H1 (cell line): ENCODE data around the gene RCAN2. TPM values are rescaled to one million over a fixed set of nuclear protein-coding genes. Genes with fewer than 3 reads are reported as not detected.

ENCODE experiments used
- EZH2 ChIP-seq: fragments of 200-600 bp; sonication (generic); IDR thresholded peaks from 2 replicates; pipeline ENCODE4 v1.7.1; 2012; ENCODE audit warnings: low read depth, mild to moderate bottlenecking, moderate library complexity, low read length, inconsistent platforms; ENCODE audit not compliant: severe bottlenecking
- SAP30 ChIP-seq: fragments of 300-600 bp; sonication (generic); IDR thresholded peaks from 2 replicates; pipeline ENCODE4 v1.7.1; 2012; ENCODE audit warnings: low read length, moderate library complexity, mild to moderate bottlenecking, inconsistent platforms; ENCODE audit not compliant: insufficient read depth, insufficient replicate concordance
- SIX5 ChIP-seq: IDR thresholded peaks from 2 replicates; pipeline ENCODE4 v1.6.1; 2011; ENCODE audit warnings: mild to moderate bottlenecking, low read depth, low read length
- polyA plus RNA-seq, 7 experiments: library from polyadenylated mRNA; depleted of rRNA in 3 of 7; stranded (reverse) in 5 of 7; unstranded in 2 of 7; fragments of >200 nt in 5 of 7; fragments of 200-250 nt in 2 of 7; gene quantifications; 1 replicate in 5 of 7; 2 replicates in 1 of 7; 4 replicates in 1 of 7; pipeline versions ENCODE4 v1.2.1 to v1.2.3, GENCODE V29; 2011 to 2013; ENCODE audit warnings: missing spikeins in 2 of 7, mixed read lengths in 2 of 7
- total RNA-seq: library from RNA; stranded (reverse); fragmentation: NEBNext Ultra II Directional; extraction: Animal tissue kit (Norgen Biotek cat#: 25700); gene quantifications from 2 replicates; pipeline ENCODE4 v1.2.1, GENCODE V29; 2021

Gene RCAN2
- total and polyA plus RNA-seq, 2 of the 8 experiments (the other 6 are each of a cell fraction or from before 2014, with no cell fraction given), result 5.0 to 8.5 TPM

DNA sequence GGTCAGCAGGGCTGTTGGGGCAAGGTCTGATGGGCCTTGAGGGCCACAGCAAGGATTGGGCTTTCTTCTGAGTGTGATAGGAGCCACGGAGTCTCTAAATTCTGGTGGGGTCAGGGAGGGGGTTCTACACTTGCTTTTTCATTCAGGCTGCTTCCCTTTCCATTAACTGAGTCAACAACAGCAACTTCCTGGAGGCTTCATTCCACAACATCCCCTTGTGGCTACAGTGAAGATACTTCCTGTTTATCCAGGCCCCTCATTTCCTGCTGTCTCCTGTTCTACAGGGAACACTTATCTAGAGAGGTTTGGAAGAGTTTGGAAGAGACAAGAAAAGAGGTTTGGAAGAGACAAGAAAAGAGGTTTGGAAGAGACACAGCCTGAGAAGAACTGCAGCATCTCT is 175.7 kb downstream of the RCAN2 start (continued):
- TF ChIP-seq EZH2 (no peak), SAP30 (no peak), SIX5 (no peak)
